NCI-H1105 treated with DMSO at 0.1 percent for 48 hours (cell line): Measurements from ENCODE around the gene IL17REL.

Experiments
- DNase-seq: peaks from one replicate; lab custom pipeline; 2025; lab: John Stamatoyannopoulos, UW

IL17REL gene

GRCh38 chr22:49966774-49967705 is 45.5 kb downstream of the IL17REL start:
- no peak for DNase-seq

GRCh38 chr22:49966041-49966773 is 46.4 kb downstream of the IL17REL start:
- no peak for DNase-seq

GRCh38 chr22:49965091-49966040 is 47.2 kb downstream of the IL17REL start:
- no peak for DNase-seq

GRCh38 chr22:49964136-49965090 is 48.2 kb downstream of the IL17REL start:
- no peak for DNase-seq

GRCh38 chr22:49963647-49964026 is 48.9 kb downstream of the IL17REL start:
- no peak for DNase-seq

GRCh38 chr22:49962751-49963646 is 49.6 kb downstream of the IL17REL start:
- DNase-seq, result no peak

- peak; percentile 43 for DNase-seq
Measured at GRCh38 chr22:49962012-49962750, 50.4 kb downstream of the IL17REL start.

GRCh38 chr22:49961601-49962011 is 51.0 kb downstream of the IL17REL start:
- DNase-seq, result no peak

- no peak for DNase-seq
Measured at GRCh38 chr22:49961005-49961600, 51.5 kb downstream of the IL17REL start.

- DNase-seq, result peak; percentile 92
Measured at GRCh38 chr22:49960159-49961004, 52.2 kb downstream of the IL17REL start, which contains the start of gene PIM3. TSS of gene PIM3 (plus strand) at chr22:49960772. CDS start at chr22:49960948, 176 bp downstream.

GRCh38 chr22:49959782-49960158 is 52.8 kb downstream of the IL17REL start:
- no peak for DNase-seq

- DNase-seq, result no peak
Measured at GRCh38 chr22:49958931-49959781, 53.4 kb downstream of the IL17REL start.

GRCh38 chr22:49958366-49958921 is 54.1 kb downstream of the IL17REL start:
- no peak for DNase-seq

- DNase-seq, result no peak
Measured at GRCh38 chr22:49957826-49958365, 54.7 kb downstream of the IL17REL start.

GRCh38 chr22:49956914-49957825 is 55.4 kb downstream of the IL17REL start:
- no peak for DNase-seq
